SK-N-SH treated with all-trans-retinoic acid at 6 μM for 48 hours (cell line): ENCODE results near the gene WDR3.

Source experiments
- ATAC-seq: fragments of 200-7000 bp; cut with Tn5 transposase; 3 replicates; pipeline ENCODE4 v1.9.1; 2020; ENCODE audit warnings: mild to moderate bottlenecking, moderate library complexity
- ARNTL ChIP-seq: fragments of 450-650 bp; formaldehyde crosslinking; IDR thresholded peaks from 2 replicates; pipeline ENCODE4 v1.5.0; 2020; ENCODE audit warnings: low read depth, mild to moderate bottlenecking, moderate library complexity, borderline replicate concordance
- CSDC2 ChIP-seq: fragments of 250-450 bp; sonication (Bioruptor Pico); IDR thresholded peaks from 2 replicates; pipeline ENCODE4 v1.5.0; 2020; ENCODE audit warnings: mild to moderate bottlenecking, moderate library complexity
- ESRRG ChIP-seq: fragments of 250-450 bp; sonication (Bioruptor Pico); IDR thresholded peaks from 2 replicates; pipeline ENCODE4 v1.6.1; 2021; ENCODE audit warnings: mild to moderate bottlenecking
- GLIS3 ChIP-seq: fragments of 250-450 bp; sonication (Bioruptor Pico); IDR thresholded peaks from 2 replicates; pipeline ENCODE4 v1.5.0; 2020; ENCODE audit warnings: mild to moderate bottlenecking, moderate library complexity
- ISL1 ChIP-seq: fragments of 250-450 bp; sonication (Bioruptor Pico); IDR thresholded peaks from 2 replicates; pipeline ENCODE4 v2.1.2; 2022; ENCODE audit warnings: mild to moderate bottlenecking, moderate library complexity
- OSR1 ChIP-seq: fragments of 250-450 bp; sonication (Bioruptor Pico); IDR thresholded peaks from 2 replicates; pipeline ENCODE4 v1.8.0; 2022; ENCODE audit warnings: moderate library complexity, mild to moderate bottlenecking, inconsistent platforms
- PPARA ChIP-seq: fragments of 250-450 bp; sonication (Bioruptor Pico); IDR thresholded peaks from 2 replicates; pipeline ENCODE4 v1.5.0; 2020; ENCODE audit warnings: mild to moderate bottlenecking, borderline replicate concordance
- SNAI2 ChIP-seq: fragments of 250-450 bp; sonication (Bioruptor Pico); IDR thresholded peaks from 2 replicates; pipeline ENCODE4 v1.5.0; 2020; ENCODE audit warnings: mild to moderate bottlenecking, moderate library complexity
- TCF4 ChIP-seq: fragments of 250-450 bp; sonication (Bioruptor Pico); IDR thresholded peaks from 2 replicates; pipeline ENCODE4 v1.8.0; 2021; ENCODE audit warnings: mild to moderate bottlenecking, moderate library complexity, borderline replicate concordance
- TOX ChIP-seq: fragments of 250-450 bp; sonication (Bioruptor Pico); IDR thresholded peaks from 2 replicates; pipeline ENCODE4 v1.8.0; 2021; ENCODE audit warnings: mild to moderate bottlenecking, moderate library complexity, borderline replicate concordance
- ZC3H10 ChIP-seq: fragments of 250-450 bp; sonication (Bioruptor Pico); IDR thresholded peaks from 2 replicates; pipeline ENCODE4 v1.5.1; 2021; ENCODE audit warnings: mild to moderate bottlenecking, moderate library complexity
- ZFP30 ChIP-seq: fragments of 450-650 bp; formaldehyde crosslinking; IDR thresholded peaks from 2 replicates; pipeline ENCODE4 v1.5.0; 2022; ENCODE audit warnings: mild to moderate bottlenecking, moderate library complexity
- ZNF565 ChIP-seq: fragments of 450-650 bp; formaldehyde crosslinking; conservative IDR thresholded peaks from 2 replicates; pipeline ENCODE4 v1.5.0; 2020; ENCODE audit warnings: low read depth, mild to moderate bottlenecking, moderate library complexity
- ZNF70 ChIP-seq: fragments of 450-650 bp; formaldehyde crosslinking; IDR thresholded peaks from 2 replicates; pipeline ENCODE4 v1.5.0; 2020; ENCODE audit warnings: mild to moderate bottlenecking, moderate library complexity
- ZNF8 ChIP-seq: fragments of 450-650 bp; formaldehyde crosslinking; IDR thresholded peaks from 2 replicates; pipeline ENCODE4 v1.5.0; 2020; ENCODE audit warnings: mild to moderate bottlenecking, moderate library complexity
- TF ChIP-seq, protein P1 (sequence below): fragments of 250-450 bp; sonication (Bioruptor Pico); IDR thresholded peaks from 2 replicates; pipeline ENCODE4 v1.8.0; 2021; ENCODE audit warnings: low read depth, mild to moderate bottlenecking, moderate library complexity, borderline replicate concordance
- TF ChIP-seq, protein P2 (sequence below): fragments of 250-450 bp; sonication (Bioruptor Pico); IDR thresholded peaks from 2 replicates; pipeline ENCODE4 v1.5.1; 2020; ENCODE audit warnings: low read depth, mild to moderate bottlenecking, moderate library complexity
- TF ChIP-seq, protein P3 (sequence below): fragments of 250-450 bp; sonication (Bioruptor Pico); IDR thresholded peaks from 2 replicates; pipeline ENCODE4 v1.8.0; 2020; ENCODE audit warnings: mild to moderate bottlenecking, moderate library complexity, borderline replicate concordance
- TF ChIP-seq, protein P4 (sequence below): fragments of 250-450 bp; sonication (Bioruptor Pico); IDR thresholded peaks from 2 replicates; pipeline ENCODE4 v1.5.1; 2021; ENCODE audit warnings: mild to moderate bottlenecking, moderate library complexity

The WDR3 gene

DNA sequence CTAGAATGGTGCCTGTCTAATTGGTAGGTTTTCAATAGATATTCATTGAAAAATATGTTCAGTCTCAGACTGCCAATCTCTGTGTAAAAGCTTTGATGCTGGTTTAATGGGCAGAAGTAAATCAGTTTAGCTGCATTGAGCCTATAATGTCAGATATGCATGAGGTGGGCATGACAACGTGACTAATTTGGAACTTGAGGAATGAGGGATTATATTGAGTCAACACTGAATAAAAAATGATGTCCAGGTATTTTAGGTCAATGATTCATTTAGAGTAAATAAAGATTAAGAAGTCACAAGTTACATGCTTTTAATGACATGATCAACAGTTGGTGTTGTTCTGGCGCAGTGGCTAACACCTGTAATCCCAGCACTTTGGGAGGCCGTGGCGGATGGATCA is 3.0 kb downstream of the WDR3 start (continued):
- TF ChIP-seq, protein P1, sequence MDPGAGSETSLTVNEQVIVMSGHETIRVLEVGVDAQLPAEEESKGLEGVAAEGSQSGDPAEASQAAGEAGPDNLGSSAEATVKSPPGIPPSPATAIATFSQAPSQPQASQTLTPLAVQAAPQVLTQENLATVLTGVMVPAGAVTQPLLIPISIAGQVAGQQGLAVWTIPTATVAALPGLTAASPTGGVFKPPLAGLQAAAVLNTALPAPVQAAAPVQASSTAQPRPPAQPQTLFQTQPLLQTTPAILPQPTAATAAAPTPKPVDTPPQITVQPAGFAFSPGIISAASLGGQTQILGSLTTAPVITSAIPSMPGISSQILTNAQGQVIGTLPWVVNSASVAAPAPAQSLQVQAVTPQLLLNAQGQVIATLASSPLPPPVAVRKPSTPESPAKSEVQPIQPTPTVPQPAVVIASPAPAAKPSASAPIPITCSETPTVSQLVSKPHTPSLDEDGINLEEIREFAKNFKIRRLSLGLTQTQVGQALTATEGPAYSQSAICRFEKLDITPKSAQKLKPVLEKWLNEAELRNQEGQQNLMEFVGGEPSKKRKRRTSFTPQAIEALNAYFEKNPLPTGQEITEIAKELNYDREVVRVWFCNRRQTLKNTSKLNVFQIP (CRISPR knock-in tag): no peak
- no peak for TF ChIP-seq ISL1 (CRISPR knock-in tag)
- TF ChIP-seq ESRRG (CRISPR knock-in tag): no peak
- TF ChIP-seq, protein P2, sequence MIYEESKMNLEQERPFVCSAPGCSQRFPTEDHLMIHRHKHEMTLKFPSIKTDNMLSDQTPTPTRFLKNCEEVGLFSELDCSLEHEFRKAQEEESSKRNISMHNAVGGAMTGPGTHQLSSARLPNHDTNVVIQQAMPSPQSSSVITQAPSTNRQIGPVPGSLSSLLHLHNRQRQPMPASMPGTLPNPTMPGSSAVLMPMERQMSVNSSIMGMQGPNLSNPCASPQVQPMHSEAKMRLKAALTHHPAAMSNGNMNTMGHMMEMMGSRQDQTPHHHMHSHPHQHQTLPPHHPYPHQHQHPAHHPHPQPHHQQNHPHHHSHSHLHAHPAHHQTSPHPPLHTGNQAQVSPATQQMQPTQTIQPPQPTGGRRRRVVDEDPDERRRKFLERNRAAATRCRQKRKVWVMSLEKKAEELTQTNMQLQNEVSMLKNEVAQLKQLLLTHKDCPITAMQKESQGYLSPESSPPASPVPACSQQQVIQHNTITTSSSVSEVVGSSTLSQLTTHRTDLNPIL (CRISPR knock-in tag): no peak
- TF ChIP-seq ZC3H10 (CRISPR knock-in tag): no peak

DNA sequence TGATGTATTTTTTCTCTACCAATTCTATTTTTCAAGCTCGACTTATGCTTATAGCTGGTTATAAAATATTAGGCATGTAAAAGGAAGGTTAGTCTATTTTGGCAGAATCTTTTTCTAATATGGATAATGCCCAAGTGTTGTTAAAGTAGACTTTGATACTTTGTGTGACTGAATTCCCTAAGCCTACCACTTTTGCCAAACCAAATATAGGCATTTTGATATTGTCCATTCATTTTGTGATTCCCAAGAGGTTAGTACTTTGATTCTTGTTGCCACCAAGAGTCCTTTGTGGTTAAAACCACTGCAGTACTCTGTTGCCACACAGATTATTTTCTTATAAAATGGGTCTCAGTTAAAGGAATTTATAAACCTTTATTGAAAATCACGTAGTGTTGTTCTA is 4.2 kb downstream of the WDR3 start:
- TF ChIP-seq TCF4 (CRISPR knock-in tag) (no peak), ZNF8 (CRISPR knock-in tag) (no peak), CSDC2 (CRISPR knock-in tag) (no peak), ESRRG (CRISPR knock-in tag) (no peak), GLIS3 (CRISPR knock-in tag) (no peak), ARNTL (no peak), OSR1 (CRISPR knock-in tag) (no peak), ZNF565 (CRISPR knock-in tag) (no peak), SNAI2 (CRISPR knock-in tag) (no peak), ZFP30 (CRISPR knock-in tag) (no peak), ZNF70 (no peak), TOX (CRISPR knock-in tag) (no peak), PPARA (CRISPR knock-in tag) (no peak)
- TF ChIP-seq, protein P3, sequence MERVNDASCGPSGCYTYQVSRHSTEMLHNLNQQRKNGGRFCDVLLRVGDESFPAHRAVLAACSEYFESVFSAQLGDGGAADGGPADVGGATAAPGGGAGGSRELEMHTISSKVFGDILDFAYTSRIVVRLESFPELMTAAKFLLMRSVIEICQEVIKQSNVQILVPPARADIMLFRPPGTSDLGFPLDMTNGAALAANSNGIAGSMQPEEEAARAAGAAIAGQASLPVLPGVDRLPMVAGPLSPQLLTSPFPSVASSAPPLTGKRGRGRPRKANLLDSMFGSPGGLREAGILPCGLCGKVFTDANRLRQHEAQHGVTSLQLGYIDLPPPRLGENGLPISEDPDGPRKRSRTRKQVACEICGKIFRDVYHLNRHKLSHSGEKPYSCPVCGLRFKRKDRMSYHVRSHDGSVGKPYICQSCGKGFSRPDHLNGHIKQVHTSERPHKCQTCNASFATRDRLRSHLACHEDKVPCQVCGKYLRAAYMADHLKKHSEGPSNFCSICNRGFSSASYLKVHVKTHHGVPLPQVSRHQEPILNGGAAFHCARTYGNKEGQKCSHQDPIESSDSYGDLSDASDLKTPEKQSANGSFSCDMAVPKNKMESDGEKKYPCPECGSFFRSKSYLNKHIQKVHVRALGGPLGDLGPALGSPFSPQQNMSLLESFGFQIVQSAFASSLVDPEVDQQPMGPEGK (CRISPR knock-in tag): no peak
- TF ChIP-seq, protein P1 (CRISPR knock-in tag): no peak
- TF ChIP-seq, protein P4, sequence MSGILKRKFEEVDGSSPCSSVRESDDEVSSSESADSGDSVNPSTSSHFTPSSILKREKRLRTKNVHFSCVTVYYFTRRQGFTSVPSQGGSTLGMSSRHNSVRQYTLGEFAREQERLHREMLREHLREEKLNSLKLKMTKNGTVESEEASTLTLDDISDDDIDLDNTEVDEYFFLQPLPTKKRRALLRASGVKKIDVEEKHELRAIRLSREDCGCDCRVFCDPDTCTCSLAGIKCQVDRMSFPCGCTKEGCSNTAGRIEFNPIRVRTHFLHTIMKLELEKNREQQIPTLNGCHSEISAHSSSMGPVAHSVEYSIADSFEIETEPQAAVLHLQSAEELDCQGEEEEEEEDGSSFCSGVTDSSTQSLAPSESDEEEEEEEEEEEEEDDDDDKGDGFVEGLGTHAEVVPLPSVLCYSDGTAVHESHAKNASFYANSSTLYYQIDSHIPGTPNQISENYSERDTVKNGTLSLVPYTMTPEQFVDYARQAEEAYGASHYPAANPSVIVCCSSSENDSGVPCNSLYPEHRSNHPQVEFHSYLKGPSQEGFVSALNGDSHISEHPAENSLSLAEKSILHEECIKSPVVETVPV: no peak
- ATAC-seq: no peak

DNA sequence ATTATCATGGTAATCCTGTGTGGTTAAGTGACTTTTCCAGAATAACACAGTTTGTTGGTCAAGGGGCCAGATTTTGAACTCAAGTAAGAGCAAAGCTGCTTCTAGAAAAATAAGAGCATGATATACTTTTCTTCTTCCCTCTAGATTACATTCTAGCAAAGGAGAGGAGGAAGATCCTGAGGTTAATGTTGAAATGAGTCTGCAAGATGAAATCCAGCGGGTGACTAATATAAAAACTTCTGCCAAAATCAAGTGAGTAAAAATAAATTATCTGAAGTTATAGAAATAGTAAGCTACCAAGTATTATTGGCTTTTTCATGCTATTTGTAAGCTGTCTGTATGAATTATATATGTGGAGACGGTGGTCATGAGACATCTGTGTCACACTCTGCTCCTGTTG is 12.8 kb downstream of the WDR3 start:
- TF ChIP-seq, protein P1 (CRISPR knock-in tag): no peak
- TF ChIP-seq, protein P2 (CRISPR knock-in tag): no peak
- TF ChIP-seq CSDC2 (CRISPR knock-in tag): no peak
- no peak for TF ChIP-seq PPARA (CRISPR knock-in tag)
- TF ChIP-seq, protein P4: no peak
- TF ChIP-seq ISL1 (CRISPR knock-in tag): no peak
- ATAC-seq: no peak
